Activated CD4-positive, alpha-beta T cell treated with anti-CD3 and anti-CD28 coated beads, Interleukin-2, amount 10 ng/mL, durations not matched to agents 24 days and 14 days (primary cell): ENCODE data around the gene SGPP1. TPM values are rescaled to one million over a fixed set of nuclear protein-coding genes. Genes with fewer than 3 reads are reported as not detected.
A peak's percentile ranks its signal among the peaks of the same experiment; 100 is the strongest.
"Not testable (repeated sequence)": the region's sequence is repeated elsewhere in the genome, so short reads cannot be mapped to it uniquely, and the experiment has no call there.

ENCODE experiments used
- DNase-seq: peaks from one replicate; pipeline ENCODE4 v3.0.0; 2022
- H3K27ac Mint-ChIP-seq: one replicate; pipeline ENCODE4 v1.8.0; 2022; ENCODE audit warnings: mild to moderate bottlenecking, mixed read lengths
- H3K27me3 Mint-ChIP-seq: one replicate; pipeline ENCODE4 v1.8.0; 2022; ENCODE audit warnings: mixed read lengths
- H3K36me3 Mint-ChIP-seq: one replicate; pipeline ENCODE4 v1.8.0; 2022; ENCODE audit warnings: low read depth, mild to moderate bottlenecking, mixed read lengths
- H3K4me1 Mint-ChIP-seq: one replicate; pipeline ENCODE4 v1.8.0; 2021; ENCODE audit warnings: mixed read lengths
- H3K4me3 Mint-ChIP-seq: one replicate; pipeline ENCODE4 v1.8.0; 2022; ENCODE audit warnings: mild to moderate bottlenecking, moderate library complexity, mixed read lengths
- H3K9me3 Mint-ChIP-seq: one replicate; pipeline ENCODE4 v1.8.0; 2021; ENCODE audit warnings: mixed read lengths
- intact Hi-C: fragments of 100-400 bp; cut with micrococcal nuclease; formaldehyde crosslinking; loops from one replicate; pipeline ENCODE4 v1.15.1; 2023
- total RNA-seq: library from RNA; stranded (reverse); gene quantifications from 2 replicates; pipeline ENCODE4 v1.2.3, GENCODE V29; 2022

Gene SGPP1
- total RNA-seq, 1 donor from 2014 or later: 12.2 TPM

DNA sequence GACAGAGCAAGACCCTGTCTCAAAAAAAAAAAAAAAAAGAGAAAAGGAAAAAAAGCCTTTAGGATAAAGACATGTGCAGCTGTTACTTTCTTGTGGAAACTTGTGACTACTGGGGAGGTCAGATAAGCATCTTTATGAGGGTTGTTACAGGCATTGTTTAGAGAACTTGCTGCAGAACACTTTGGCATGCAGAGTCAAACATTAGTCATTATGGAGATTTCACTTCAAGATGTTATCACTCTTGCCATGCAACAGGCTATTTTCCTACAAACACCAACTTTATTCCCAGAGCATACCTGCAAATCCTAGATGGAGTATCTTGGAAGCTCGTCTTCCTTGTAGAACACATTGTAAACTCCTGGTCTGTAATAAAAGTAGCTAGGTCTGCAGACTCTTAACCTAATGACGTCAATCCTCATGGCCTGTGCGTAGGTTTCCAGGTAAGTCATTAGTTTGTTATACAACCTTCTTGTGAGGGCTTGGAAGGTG lies 49.9 kb downstream of the SGPP1 start:
- H3K27me3 Mint-ChIP-seq: no peaks in the 10 kb centered on the region
- no peaks in the 10 kb centered on the region for H3K4me1 Mint-ChIP-seq
- no peak overlapping the region for H3K27ac Mint-ChIP-seq
- no peaks in the 10 kb centered on the region for H3K9me3 Mint-ChIP-seq
- H3K4me3 Mint-ChIP-seq: no peak overlapping the region
- no peak for DNase-seq
- intact Hi-C loops: no loop called here
- peaks cover 12% of the 10 kb centered on the region for H3K36me3 Mint-ChIP-seq

DNA sequence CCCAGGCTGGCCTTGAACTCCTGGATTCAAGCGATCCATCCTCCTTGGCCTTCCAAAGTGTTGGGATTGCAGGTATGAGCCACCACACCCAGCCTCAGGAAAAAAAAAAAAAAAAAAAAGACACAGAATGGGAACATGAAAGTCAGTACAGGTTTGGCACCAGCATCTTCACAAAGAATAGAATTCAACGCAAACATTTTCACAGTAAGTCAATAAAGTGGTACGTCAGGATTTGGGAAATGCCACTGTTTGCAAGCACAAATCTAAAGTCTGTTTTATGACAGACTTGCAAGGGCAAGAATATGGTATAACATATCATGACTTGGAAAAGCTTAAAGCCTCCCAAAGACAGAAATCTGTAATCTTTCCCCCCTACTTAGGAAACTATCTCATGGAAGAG lies 51.2 kb downstream of the SGPP1 start:
- no peak for DNase-seq
- Mint-ChIP-seq H3K36me3 (peaks cover 9% of the 10 kb centered on the region), H3K27me3 (no peaks in the 10 kb centered on the region), H3K27ac (no peak overlapping the region), H3K4me1 (no peaks in the 10 kb centered on the region), H3K9me3 (no peaks in the 10 kb centered on the region), H3K4me3 (no peak overlapping the region)
- intact Hi-C loops: no loop called here

DNA sequence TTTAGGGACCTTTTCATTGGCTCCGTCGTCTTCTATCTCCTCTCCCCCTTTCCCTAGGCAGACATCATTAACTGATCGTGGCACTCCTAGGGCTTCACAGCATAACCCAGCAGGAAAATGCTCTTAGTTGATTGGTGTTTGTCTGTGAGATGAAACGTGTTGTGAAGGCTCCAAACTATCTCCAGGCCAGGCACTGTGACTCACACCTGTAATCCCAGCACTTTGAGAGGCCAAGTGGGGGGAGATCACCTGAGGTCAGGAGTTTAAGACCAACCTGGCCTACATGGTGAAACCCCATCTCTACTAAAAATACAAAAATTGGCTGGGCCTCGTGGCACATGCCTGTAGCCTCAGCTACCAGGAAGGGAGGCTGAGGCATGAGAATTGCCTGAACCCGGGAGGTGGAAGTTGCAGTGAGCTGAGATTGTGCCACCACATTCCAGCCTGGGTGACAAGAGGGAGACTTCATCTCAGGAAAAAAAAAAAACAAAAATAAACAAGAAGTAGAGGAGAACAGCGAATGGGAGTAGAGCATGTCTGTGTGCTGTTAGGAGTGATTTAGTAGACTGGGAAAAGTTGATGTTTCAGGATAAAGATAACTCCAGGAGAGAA lies 53.9 kb downstream of the SGPP1 start:
- no peaks in the 10 kb centered on the region for H3K27me3 Mint-ChIP-seq
- no peak for DNase-seq
- H3K4me3 Mint-ChIP-seq: no peak overlapping the region
- intact Hi-C loops: no loop called here
- H3K4me1 Mint-ChIP-seq: no peaks in the 10 kb centered on the region
- peaks cover 2% of the 10 kb centered on the region for H3K36me3 Mint-ChIP-seq
- H3K9me3 Mint-ChIP-seq: no peaks in the 10 kb centered on the region
- no peak overlapping the region for H3K27ac Mint-ChIP-seq

DNA sequence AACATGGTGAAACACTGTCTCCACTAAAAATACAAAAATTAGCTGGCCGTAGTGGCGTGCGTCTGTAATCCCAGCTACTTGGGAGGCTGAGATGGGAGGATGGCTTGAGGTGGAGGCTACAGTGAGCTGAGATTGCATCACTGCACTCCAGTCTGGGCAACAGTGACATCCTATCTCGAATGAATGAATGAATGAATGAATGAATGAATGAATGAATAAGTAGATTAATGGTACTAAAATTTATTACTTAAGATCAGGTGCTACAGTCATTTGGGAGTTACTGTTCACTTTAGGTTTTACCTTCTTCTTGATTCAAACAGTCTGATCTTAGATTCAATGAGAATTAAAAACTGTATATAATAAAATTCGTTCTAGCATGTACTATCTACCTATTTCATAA lies 54.6 kb downstream of the SGPP1 start:
- intact Hi-C loops: no loop called here
- peak; percentile 45 for DNase-seq
- H3K9me3 Mint-ChIP-seq: no peaks in the 10 kb centered on the region
- H3K4me3 Mint-ChIP-seq: no peak overlapping the region
- H3K36me3 Mint-ChIP-seq: peaks cover 2% of the 10 kb centered on the region
- no peaks in the 10 kb centered on the region for H3K4me1 Mint-ChIP-seq
- H3K27me3 Mint-ChIP-seq: no peaks in the 10 kb centered on the region
- no peak overlapping the region for H3K27ac Mint-ChIP-seq

DNA sequence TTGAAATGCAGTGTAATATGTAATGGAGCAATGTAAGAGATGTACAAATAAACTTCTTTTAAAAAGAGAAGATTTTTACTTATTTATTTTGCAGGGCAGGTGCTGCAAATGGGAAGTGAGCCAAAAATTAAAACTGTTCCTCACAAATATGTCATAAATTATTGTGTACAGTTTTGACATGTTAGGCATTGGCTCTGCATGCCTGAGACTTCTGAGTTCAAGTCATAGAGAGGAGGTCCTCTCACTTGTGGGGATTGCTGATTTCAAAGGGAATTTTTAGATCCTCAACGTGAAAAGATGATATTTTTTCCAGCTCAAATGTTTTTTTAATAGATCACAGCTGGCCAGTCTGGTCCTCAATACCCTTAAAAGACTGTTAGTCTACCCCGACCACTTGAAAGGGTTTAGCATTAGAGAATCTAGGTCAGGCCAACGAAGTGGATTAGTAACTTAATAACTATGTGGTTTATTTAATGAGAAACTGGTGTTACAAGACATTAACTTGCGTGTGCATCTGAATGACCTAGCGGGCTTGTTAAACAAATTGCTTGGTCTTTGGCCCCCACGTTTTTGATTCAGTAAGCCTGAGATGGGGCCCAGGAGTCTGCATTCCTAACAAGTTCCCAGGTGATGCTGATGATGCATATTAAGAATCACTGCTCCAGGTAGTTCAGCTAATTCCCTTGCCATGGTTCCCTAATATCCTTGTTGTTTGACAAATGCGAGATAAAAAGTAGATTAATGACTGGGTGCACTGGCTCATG lies 55.3 kb downstream of the SGPP1 start:
- Mint-ChIP-seq H3K27me3 (no peaks in the 10 kb centered on the region), H3K4me3 (no peak overlapping the region), H3K9me3 (no peaks in the 10 kb centered on the region)

DNA sequence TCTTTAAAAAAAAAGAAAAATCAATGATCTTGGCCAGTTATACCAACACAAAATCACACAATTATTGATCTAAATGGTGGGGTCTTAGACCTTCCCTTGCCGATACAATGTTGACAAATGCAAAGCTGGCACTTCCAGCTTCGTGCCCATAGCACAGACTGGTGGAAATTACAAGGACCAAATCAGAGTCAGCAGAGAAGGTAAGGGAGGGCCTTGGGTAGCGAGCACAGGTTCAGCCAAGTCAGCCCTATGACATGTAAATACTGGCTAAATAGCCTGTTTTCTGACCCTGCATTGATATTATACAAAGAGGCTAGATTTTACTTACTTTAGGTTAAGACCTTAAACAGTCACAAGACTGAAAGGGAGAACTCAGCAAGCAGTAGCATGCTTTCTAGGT lies 55.9 kb downstream of the SGPP1 start:
- Mint-ChIP-seq H3K4me3 (no peak overlapping the region), H3K9me3 (no peaks in the 10 kb centered on the region), H3K4me1 (no peaks in the 10 kb centered on the region), H3K27me3 (no peaks in the 10 kb centered on the region), H3K27ac (no peak overlapping the region), H3K36me3 (no peaks in the 10 kb centered on the region)
- DNase-seq: peak; percentile 38
- intact Hi-C loops: no loop called here

More for the DNA sequence above, 55.3 kb downstream of the SGPP1 start:
- peaks cover 2% of the 10 kb centered on the region for H3K36me3 Mint-ChIP-seq
- intact Hi-C loops: no loop called here
- no peaks in the 10 kb centered on the region for H3K4me1 Mint-ChIP-seq
- H3K27ac Mint-ChIP-seq: no peak overlapping the region
- DNase-seq: peak; percentile 42

DNA sequence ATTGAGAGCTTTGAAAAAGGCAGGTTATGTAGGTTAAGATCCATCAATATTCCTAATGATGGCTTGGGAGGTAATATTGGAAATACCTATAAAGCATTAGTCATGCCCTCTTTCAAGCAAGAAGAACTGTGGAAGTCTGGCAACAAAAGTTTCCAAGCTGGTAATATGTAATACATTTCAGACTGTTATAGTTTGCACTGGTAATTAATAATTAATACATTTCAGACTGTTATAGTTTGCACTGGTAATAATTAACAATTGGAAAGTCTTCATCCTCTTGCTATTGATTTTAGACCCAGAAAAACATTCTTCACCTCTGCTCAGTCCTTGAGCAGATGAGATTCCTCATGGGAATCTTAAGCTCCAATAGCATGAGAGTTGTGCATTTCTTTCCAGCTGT lies 57.2 kb downstream of the SGPP1 start:
- H3K9me3 Mint-ChIP-seq: no peaks in the 10 kb centered on the region

DNA sequence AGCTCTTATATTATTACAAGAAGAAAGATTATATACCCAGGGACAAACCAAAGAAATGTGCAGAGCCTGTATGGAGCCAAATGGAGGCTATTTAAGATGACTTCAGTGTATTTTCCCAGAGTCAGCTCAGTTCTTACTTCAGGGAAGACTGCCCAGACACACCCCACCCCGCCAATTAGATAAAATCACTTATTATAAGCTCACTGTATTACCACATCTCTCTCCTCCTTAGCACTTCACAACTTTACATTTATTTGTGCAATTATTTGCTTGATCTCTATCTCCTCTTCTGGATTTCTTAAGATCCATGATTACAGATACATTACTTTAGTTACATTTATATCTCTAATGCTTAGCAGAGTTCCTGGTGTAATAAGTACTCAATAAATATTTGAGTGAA lies 61.5 kb downstream of the SGPP1 start:
- peak; percentile 34 for DNase-seq
- intact Hi-C loops: no loop called here
- Mint-ChIP-seq H3K9me3 (no peaks in the 10 kb centered on the region), H3K36me3 (no peaks in the 10 kb centered on the region), H3K27me3 (no peaks in the 10 kb centered on the region), H3K4me1 (no peaks in the 10 kb centered on the region), H3K27ac (no peak overlapping the region), H3K4me3 (no peak overlapping the region)

More for the DNA sequence above, 57.2 kb downstream of the SGPP1 start:
- no peaks in the 10 kb centered on the region for H3K36me3 Mint-ChIP-seq
- intact Hi-C loops: no loop called here
- H3K27ac Mint-ChIP-seq: no peak overlapping the region
- DNase-seq: no peak
- H3K4me3 Mint-ChIP-seq: no peak overlapping the region
- H3K4me1 Mint-ChIP-seq: no peaks in the 10 kb centered on the region
- no peaks in the 10 kb centered on the region for H3K27me3 Mint-ChIP-seq

DNA sequence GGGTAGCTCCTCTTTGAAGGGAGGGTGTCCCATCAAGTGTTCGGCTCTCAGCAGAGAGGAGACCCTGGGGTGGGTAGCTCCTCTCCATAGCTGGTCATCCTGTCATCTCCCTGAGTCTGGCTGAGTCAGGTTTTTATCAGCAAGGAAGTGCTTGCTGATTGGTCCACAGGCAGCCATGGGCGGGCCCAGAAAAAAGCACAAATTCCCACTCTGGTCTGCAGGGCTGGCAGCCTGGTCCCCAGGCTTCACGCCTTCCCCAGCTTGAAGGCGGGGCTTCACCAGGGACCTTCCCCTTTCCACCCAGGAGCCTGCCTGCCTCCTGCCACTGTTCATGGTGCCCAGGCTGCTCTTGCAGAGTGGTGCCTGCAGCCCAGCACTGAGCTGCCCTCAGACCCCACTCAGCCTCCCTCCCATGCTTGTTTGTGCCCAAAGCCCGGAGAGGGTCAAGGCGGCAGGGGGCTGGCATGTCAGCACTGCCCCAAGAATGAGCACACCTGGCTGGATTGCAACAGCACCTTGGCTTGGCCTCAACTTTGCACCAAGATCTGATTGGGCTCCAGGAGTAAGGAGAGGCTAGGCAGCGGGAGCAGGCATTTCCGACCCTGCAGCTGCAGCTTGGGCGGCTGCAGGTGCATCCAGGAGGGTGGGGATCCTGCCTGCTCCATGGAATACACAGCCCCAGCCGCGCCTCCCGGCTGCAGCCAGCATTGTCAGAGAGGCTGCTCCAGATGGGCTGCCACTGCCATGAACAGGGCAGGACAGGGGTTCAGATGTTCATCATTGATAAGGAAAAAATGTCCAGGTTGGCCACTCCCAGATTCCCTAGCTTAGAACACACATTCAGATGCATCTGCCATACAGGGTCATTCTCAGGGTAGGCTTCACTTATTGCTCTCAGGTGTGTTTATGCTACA lies 64.2 kb downstream of the SGPP1 start:
- no peak overlapping the region for H3K27ac Mint-ChIP-seq
- no peaks in the 10 kb centered on the region for H3K4me1 Mint-ChIP-seq
- no peaks in the 10 kb centered on the region for H3K9me3 Mint-ChIP-seq
- no peaks in the 10 kb centered on the region for H3K36me3 Mint-ChIP-seq
- no peaks in the 10 kb centered on the region for H3K27me3 Mint-ChIP-seq
- no peak overlapping the region for H3K4me3 Mint-ChIP-seq
- intact Hi-C loops: no loop called here
- DNase-seq: peak; percentile 54

DNA sequence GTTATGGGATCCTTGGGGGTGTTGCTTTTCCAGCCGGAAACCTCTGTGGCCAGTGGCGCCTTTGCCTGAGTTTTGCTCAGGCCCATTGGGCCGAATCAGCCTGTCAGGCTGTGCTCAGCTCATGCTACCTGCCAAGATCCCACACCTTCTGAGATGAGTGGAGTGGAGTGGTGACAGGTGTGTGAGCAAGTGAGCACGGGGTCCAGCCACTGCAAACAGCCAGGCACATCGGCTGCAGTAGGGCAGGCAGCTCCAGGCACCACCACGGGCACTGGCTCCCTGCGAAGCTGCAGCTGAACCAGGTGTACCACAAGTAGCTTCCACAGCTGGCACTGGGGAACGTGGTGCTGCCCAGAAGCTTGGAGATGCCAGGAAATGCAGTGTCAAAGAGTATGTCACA lies 65.1 kb downstream of the SGPP1 start:
- H3K4me1 Mint-ChIP-seq: no peaks in the 10 kb centered on the region
- H3K4me3 Mint-ChIP-seq: no peak overlapping the region
- intact Hi-C loops: no loop called here
- no peak overlapping the region for H3K27ac Mint-ChIP-seq
- H3K36me3 Mint-ChIP-seq: no peaks in the 10 kb centered on the region
- DNase-seq: peak; percentile 47
- H3K27me3 Mint-ChIP-seq: no peaks in the 10 kb centered on the region
- no peaks in the 10 kb centered on the region for H3K9me3 Mint-ChIP-seq

DNA sequence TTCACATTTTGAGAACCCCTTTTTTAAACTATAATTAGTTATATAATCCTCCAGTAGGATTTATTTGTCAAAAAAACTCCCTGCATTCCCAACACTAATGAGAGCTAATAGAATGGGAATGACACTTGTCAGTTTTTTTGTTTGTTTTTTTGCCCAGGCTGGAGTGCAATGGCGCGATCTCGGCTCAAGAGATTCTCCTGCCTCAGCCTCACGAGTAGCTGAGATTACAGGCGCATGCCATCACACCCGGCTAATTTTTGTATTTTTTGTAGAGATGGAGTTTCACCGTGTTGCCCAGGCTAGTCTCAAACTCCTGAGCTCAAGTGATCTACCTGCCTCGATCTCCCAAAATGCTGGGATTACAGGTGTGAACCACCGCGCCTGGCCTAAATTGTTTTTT lies 66.0 kb downstream of the SGPP1 start:
- H3K9me3 Mint-ChIP-seq, intact Hi-C loops, H3K27me3 Mint-ChIP-seq, H3K36me3 Mint-ChIP-seq, H3K4me3 Mint-ChIP-seq, H3K4me1 Mint-ChIP-seq, H3K27ac Mint-ChIP-seq: not testable (repeated sequence)
- peak; percentile 37 for DNase-seq

DNA sequence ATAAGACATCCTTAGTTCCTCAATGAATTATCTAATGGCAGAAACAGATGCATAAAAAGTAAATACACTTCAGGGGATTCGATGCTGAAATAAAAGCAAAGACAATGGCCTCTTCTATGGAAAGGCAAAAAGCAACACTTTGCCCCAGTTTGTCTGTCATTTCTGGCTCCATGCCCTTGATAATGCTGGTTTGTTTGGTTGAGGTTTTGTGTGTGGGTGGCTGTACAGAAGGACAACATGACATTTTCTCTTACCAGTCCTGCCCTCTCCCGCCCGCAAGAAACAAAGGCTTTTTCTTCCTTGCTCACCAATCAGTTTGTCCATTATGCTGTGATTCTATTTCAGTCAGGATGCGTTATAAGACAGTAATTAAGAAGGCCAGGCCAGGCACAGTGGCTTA lies 68.1 kb downstream of the SGPP1 start:
- Mint-ChIP-seq H3K9me3 (no peaks in the 10 kb centered on the region), H3K36me3 (no peaks in the 10 kb centered on the region), H3K4me3 (no peak overlapping the region), H3K27me3 (no peaks in the 10 kb centered on the region), H3K27ac (no peak overlapping the region), H3K4me1 (no peaks in the 10 kb centered on the region)
- DNase-seq: peak; percentile 47
- intact Hi-C loops: no loop called here

DNA sequence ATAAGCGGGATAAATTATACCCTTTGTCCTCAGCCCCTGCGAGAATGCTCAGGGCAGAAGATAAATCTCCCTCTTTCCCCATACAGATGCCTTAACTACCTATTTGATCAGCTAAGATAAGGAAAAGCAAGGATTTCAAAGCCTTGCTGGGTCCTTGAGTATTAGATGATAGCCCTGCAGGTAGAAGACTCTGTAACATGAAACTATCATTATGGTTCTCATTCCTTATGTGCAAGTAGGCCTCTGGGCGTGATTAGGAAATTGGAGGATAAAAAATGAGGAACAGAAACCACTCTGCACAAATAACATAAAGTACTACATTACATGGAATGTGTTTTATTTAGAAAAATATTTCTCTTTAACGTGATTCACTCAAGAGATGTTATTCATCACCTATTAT lies 71.7 kb downstream of the SGPP1 start:
- Mint-ChIP-seq H3K27ac (no peak overlapping the region), H3K4me3 (no peak overlapping the region), H3K4me1 (peaks cover 2% of the 10 kb centered on the region), H3K36me3 (peaks cover 7% of the 10 kb centered on the region), H3K9me3 (no peaks in the 10 kb centered on the region), H3K27me3 (no peaks in the 10 kb centered on the region)
- intact Hi-C loops: no loop called here
- no peak for DNase-seq

DNA sequence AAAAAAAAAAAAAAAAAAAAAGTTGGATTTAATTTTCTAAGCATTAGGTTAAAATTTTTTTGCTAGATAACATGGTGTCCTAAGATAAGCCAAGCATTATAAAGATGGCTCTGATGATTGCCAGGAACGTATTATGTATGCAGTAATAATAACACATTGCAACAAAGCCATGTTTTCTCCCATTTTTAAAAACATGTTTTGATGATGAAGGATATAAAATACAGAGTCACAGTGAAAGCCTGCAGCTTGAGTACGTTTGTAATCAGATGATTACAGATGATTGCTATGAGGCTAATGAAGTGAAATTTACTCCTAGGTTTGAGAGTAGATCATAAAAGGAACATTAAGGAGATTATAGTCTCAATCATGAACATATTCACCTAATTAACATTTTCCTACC lies 72.9 kb downstream of the SGPP1 start:
- intact Hi-C loops: no loop called here

More for the DNA sequence above, 72.9 kb downstream of the SGPP1 start:
- H3K4me1 Mint-ChIP-seq: peaks cover 11% of the 10 kb centered on the region
- peaks cover 8% of the 10 kb centered on the region for H3K36me3 Mint-ChIP-seq
- H3K27ac Mint-ChIP-seq: no peak overlapping the region
- no peak for DNase-seq
- H3K9me3 Mint-ChIP-seq: no peaks in the 10 kb centered on the region
- H3K27me3 Mint-ChIP-seq: no peaks in the 10 kb centered on the region
- no peak overlapping the region for H3K4me3 Mint-ChIP-seq
